Mononuclear cell (primary cell): Measurements from ENCODE around the gene LPAR2. TPM values are rescaled to one million over a fixed set of nuclear protein-coding genes. Genes with fewer than 3 reads are reported as not detected.

Source experiments
- H3K27me3 ChIP-seq: 2 replicates; pipeline ENCODE4 v1.6.0; 2011; ENCODE audit warnings: low read length, control low read depth; ENCODE audit not compliant: insufficient read depth
- H3K4me1 ChIP-seq: 2 replicates; pipeline ENCODE4 v1.5.1; 2011; ENCODE audit warnings: mild to moderate bottlenecking, low read length, control low read depth; ENCODE audit not compliant: insufficient read depth
- H3K4me3 ChIP-seq: 2 replicates; pipeline ENCODE4 v1.5.1; 2011; ENCODE audit warnings: mild to moderate bottlenecking, low read length, moderate library complexity
- H3K9me3 ChIP-seq: 2 replicates; pipeline ENCODE4 v1.5.1; 2011; ENCODE audit warnings: low read depth, mild to moderate bottlenecking, control low read depth, low read length
- total RNA-seq: library from RNA; depleted of rRNA; stranded (reverse); fragments of >200 nt; gene quantifications from one replicate; pipeline ENCODE4 v1.2.3, GENCODE V29; 2012

The LPAR2 gene
- total RNA-seq, 1 donor, result 21.9 TPM

DNA sequence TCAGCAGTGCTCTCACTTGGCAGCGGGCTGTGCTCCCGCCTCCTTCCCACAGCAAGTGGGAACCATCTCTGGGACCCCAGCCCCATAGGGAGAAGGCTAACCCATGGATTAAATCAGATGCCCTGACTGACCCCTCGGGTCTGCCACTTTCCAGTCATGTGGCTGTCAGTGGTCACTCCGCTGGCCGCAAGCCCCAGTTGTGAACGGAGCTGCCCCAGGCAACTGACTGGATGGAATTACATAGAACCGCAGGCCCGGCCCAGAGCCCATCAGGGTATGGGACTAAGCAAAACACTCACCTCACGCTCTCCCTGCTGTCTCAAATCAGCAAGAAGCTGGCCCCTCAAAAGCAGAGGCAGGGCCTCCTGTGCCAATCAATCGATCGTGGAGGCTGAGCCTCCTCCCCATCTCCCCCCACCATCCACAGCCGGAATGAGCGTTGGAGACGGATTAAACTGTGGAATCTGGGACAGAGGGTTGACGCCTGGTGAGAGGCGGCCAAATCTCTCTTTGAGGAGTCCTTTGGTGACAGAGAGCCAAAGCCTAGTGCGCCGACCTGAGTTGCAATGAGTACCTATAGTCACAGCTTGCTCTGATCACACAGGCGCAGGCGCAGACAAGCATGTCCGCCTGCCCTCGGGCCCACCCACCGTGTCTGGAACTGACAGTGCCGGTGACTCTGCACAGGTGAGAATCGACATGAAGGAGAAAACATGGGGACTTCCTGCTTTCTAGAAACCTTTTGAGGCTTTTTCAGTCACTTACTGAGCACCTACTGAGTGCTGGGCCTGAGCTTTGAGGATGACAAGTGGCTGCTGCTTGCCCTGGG lies 48.3 kb downstream of the LPAR2 start:
- Histone ChIP-seq H3K4me3 (no peak overlapping the region), H3K9me3 (no peaks in the 10 kb centered on the region), H3K4me1 (no peaks in the 10 kb centered on the region), H3K27me3 (no peaks in the 10 kb centered on the region)

GRCh38 chr19:19578252-19578651 lies 49.8 kb downstream of the LPAR2 start:
- Histone ChIP-seq H3K4me3 (no peak overlapping the region), H3K4me1 (no peaks in the 10 kb centered on the region), H3K9me3 (no peaks in the 10 kb centered on the region), H3K27me3 (no peaks in the 10 kb centered on the region)

GRCh38 chr19:19575411-19575810 lies 52.6 kb downstream of the LPAR2 start:
- Histone ChIP-seq H3K4me1 (no peaks in the 10 kb centered on the region), H3K4me3 (no peak overlapping the region), H3K9me3 (no peaks in the 10 kb centered on the region), H3K27me3 (no peaks in the 10 kb centered on the region)

Other genes starting within 250 kb of the LPAR2 start
- 66.5 TPM for gene GATAD2A, start 222.5 kb downstream of the LPAR2 start, total RNA-seq
- gene TSSK6, start 112.7 kb downstream of the LPAR2 start, total RNA-seq, result 6.3 TPM
- 68.8 TPM for gene NDUFA13, start 112.0 kb downstream of the LPAR2 start, total RNA-seq
- gene YJEFN3, start 99.3 kb downstream of the LPAR2 start, total RNA-seq, result 0.10 TPM
- 0.31 TPM for gene CILP2, start 90.0 kb downstream of the LPAR2 start, total RNA-seq
- gene PBX4, start 9.5 kb downstream of the LPAR2 start, total RNA-seq, result 12.7 TPM
- gene GMIP, start 15.4 kb upstream of the LPAR2 start, total RNA-seq, result 48.6 TPM
- gene ATP13A1, start 35.5 kb upstream of the LPAR2 start, total RNA-seq, result 78.2 TPM
- 94.2 TPM for gene ZNF101, start 40.6 kb upstream of the LPAR2 start, total RNA-seq
- gene ZNF14, start 104.9 kb upstream of the LPAR2 start, total RNA-seq, result 68.2 TPM
- gene ZNF506, start 193.5 kb upstream of the LPAR2 start, total RNA-seq, result 71.5 TPM
- 6.6 TPM for gene ZNF253, start 237.7 kb upstream of the LPAR2 start, total RNA-seq